Endothelial cell of umbilical vein (primary cell): ENCODE measurements around the gene KRTAP10-10. TPM values are rescaled to one million over a fixed set of nuclear protein-coding genes. Genes with fewer than 3 reads are reported as not detected.
"Not testable (repeated sequence)": the region's sequence is repeated elsewhere in the genome, so short reads cannot be mapped to it uniquely, and the experiment has no call there.

ENCODE experiments used
- BruUV-seq: library from RNA; stranded (reverse); fragments of 400-500 nt; replicated peaks from 2 replicates; lab custom pipeline; 2021; lab: Mats Ljungman, UMichigan
- CTCF ChIA-PET: fragments of 300-600, 350-600 bp; sonication (Branson Sonifier 250); formaldehyde crosslinking; loops from one replicate; lab custom pipeline; 2021; ENCODE audit warnings: antibody characterized with exemption, inconsistent platforms; lab: Charles Lee
- POLR2A ChIA-PET: fragments of 300-600, 350-600 bp; sonication (Branson Sonifier 250); formaldehyde crosslinking; loops from one replicate; lab custom pipeline; 2021; ENCODE audit warnings: antibody characterized with exemption, inconsistent platforms; lab: Charles Lee
- DNase-seq: peaks from one replicate; pipeline ENCODE4 v3.0.0-alpha.2; 2011; ENCODE audit warnings: low read depth, low spot score
- FAIRE-seq: peaks from 2 replicates; lab custom pipeline; 2011; peaks lifted over from hg19 to GRCh38; lab: Jason Lieb, UNC
- H2AFZ ChIP-seq: 2 replicates; pipeline ENCODE4 v1.6.0; 2012; ENCODE audit warnings: low read depth, low read length, control low read depth, inconsistent platforms
- H3K27ac ChIP-seq: 2 replicates; pipeline ENCODE4 v1.5.1; 2011; ENCODE audit warnings: low read depth, mild to moderate bottlenecking, control low read depth, low read length, moderate library complexity; ENCODE audit not compliant: insufficient read depth
- H3K27me3 ChIP-seq, 2 experiments: 2 replicates each; pipeline versions ENCODE4 v1.6.0 to v1.6.1; 2011; ENCODE audit warnings: low read length in 2 of 2, mixed read lengths in 1 of 2; ENCODE audit not compliant: control insufficient read depth in 2 of 2, insufficient read depth in 2 of 2
- H3K36me3 ChIP-seq, 2 experiments: 2 replicates in 1 of 2; 3 replicates in 1 of 2; pipeline ENCODE4 v1.5.1; 2011; ENCODE audit warnings: low read length in 2 of 2, mild to moderate bottlenecking in 1 of 2, moderate library complexity in 1 of 2; ENCODE audit not compliant: control insufficient read depth in 2 of 2, insufficient read depth in 2 of 2; ENCODE audit errors: extremely low read depth in 1 of 2
- H3K4me1 ChIP-seq: 3 replicates; pipeline ENCODE4 v1.5.1; 2011; ENCODE audit warnings: mild to moderate bottlenecking, low read length; ENCODE audit not compliant: control insufficient read depth, insufficient read depth; ENCODE audit errors: extremely low read depth
- H3K4me2 ChIP-seq: 2 replicates; pipeline ENCODE4 v1.6.1; 2011; ENCODE audit warnings: low read length, control low read depth, mixed read lengths; ENCODE audit not compliant: insufficient read depth
- H3K4me3 ChIP-seq, 3 experiments: fragments of 200-600 bp in 1 of 3; sonication (generic), shearing (Covaris generic) in 1 of 3; replicated peaks in 1 of 3; 2 replicates each; pipeline ENCODE4 v1.5.1; 2011 to 2016; ENCODE audit warnings: control low read depth in 3 of 3, low read length in 3 of 3, mild to moderate bottlenecking in 2 of 3, inconsistent platforms in 1 of 3, low read depth in 1 of 3, moderate library complexity in 1 of 3; ENCODE audit not compliant: insufficient read depth in 1 of 3
- H3K79me2 ChIP-seq: 2 replicates; pipeline ENCODE4 v1.6.0; 2012; ENCODE audit warnings: low read length, inconsistent platforms; ENCODE audit not compliant: control insufficient read depth, insufficient read depth
- H3K9ac ChIP-seq: replicated peaks from 2 replicates; pipeline ENCODE3; 2011; ENCODE audit warnings: low read length, control low read depth; ENCODE audit not compliant: insufficient read depth; ENCODE audit errors: extremely low read depth
- H3K9me1 ChIP-seq: replicated peaks from 3 replicates; pipeline ENCODE4 v1.6.0; 2011; ENCODE audit warnings: mild to moderate bottlenecking, low read length; ENCODE audit not compliant: control insufficient read depth, insufficient read depth; ENCODE audit errors: extremely low read depth
- H3K9me3 ChIP-seq: replicated peaks from 2 replicates; pipeline ENCODE4 v1.5.1; 2012; ENCODE audit warnings: low read length, inconsistent platforms; ENCODE audit not compliant: control insufficient read depth, insufficient read depth
- H4K20me1 ChIP-seq: replicated peaks from 2 replicates; pipeline ENCODE3; 2011; ENCODE audit warnings: mild to moderate bottlenecking, low read length; ENCODE audit not compliant: control insufficient read depth, insufficient read depth; ENCODE audit errors: extremely low read depth
- CTCF ChIP-seq, 2 donors: IDR thresholded peaks; 1 replicate in 1 of 2; 2 replicates in 1 of 2; pipeline ENCODE4 v1.5.1; 2011; ENCODE audit warnings: low read length in 2 of 2, mild to moderate bottlenecking in 2 of 2, moderate library complexity in 2 of 2, control low read depth in 1 of 2, inconsistent platforms in 1 of 2, low read depth in 1 of 2; ENCODE audit not compliant: insufficient read depth in 1 of 2; ENCODE audit errors: extremely low read depth in 1 of 2
- EZH2 ChIP-seq: IDR thresholded peaks from 2 replicates; pipeline ENCODE4 v1.6.1; 2012; ENCODE audit warnings: borderline replicate concordance, low read depth, mild to moderate bottlenecking, moderate library complexity, low read length, inconsistent platforms; ENCODE audit not compliant: severe bottlenecking
- FOS ChIP-seq: IDR thresholded peaks from 2 replicates; pipeline ENCODE4 v1.6.1; 2011; ENCODE audit warnings: mild to moderate bottlenecking, low read length, moderate library complexity, borderline replicate concordance; ENCODE audit not compliant: insufficient read depth
- GATA2 ChIP-seq: IDR thresholded peaks from 2 replicates; pipeline ENCODE4 v1.7.0; 2011; ENCODE audit warnings: low read depth, mild to moderate bottlenecking, moderate library complexity, mixed read lengths, low read length; ENCODE audit not compliant: insufficient read length, insufficient read depth
- JUN ChIP-seq: IDR thresholded peaks from 2 replicates; pipeline ENCODE4 v1.6.1; 2011; ENCODE audit warnings: borderline replicate concordance, low read depth; ENCODE audit not compliant: insufficient read length, insufficient read depth
- POLR2A ChIP-seq: IDR thresholded peaks from 2 replicates; pipeline ENCODE4 v1.6.1; 2012; ENCODE audit warnings: low read depth, mild to moderate bottlenecking, control low read depth, low read length
- dilution Hi-C: fragments of 300-500 bp; cut with MboI; formaldehyde crosslinking; loops from one replicate; pipeline ENCODE4 v1.15.0; 2019; ENCODE audit warnings: low sequenced_read_pairs; ENCODE audit not compliant: extremely low pct_ligation_motif_present
- intact Hi-C: fragments of 100-400 bp; cut with micrococcal nuclease; formaldehyde crosslinking; loops from one replicate; pipeline ENCODE4 v1.10.0; 2022
- polyA plus RNA-seq, 4 experiments: library from polyadenylated mRNA; depleted of rRNA in 3 of 4; stranded (reverse) in 3 of 4; unstranded in 1 of 4; fragments of >200 nt; gene quantifications; 2 replicates each; pipeline versions ENCODE4 v1.2.1 to v1.2.3, GENCODE V29; 2011 to 2012; ENCODE audit warnings: missing spikeins in 1 of 4
- total RNA-seq: library from RNA; stranded (reverse); gene quantifications from 2 replicates; pipeline ENCODE4 v1.2.3, GENCODE V29; 2021
- TF ChIP-seq, protein P1 (sequence below): IDR thresholded peaks from 2 replicates; pipeline ENCODE4 v1.6.1; 2011; ENCODE audit not compliant: insufficient read depth, insufficient read length

KRTAP10-10 gene
- total and polyA plus RNA-seq, 2 donors (not counting 3 experiments of a cell fraction or from before 2014, with no cell fraction given), result not detected

DNA sequence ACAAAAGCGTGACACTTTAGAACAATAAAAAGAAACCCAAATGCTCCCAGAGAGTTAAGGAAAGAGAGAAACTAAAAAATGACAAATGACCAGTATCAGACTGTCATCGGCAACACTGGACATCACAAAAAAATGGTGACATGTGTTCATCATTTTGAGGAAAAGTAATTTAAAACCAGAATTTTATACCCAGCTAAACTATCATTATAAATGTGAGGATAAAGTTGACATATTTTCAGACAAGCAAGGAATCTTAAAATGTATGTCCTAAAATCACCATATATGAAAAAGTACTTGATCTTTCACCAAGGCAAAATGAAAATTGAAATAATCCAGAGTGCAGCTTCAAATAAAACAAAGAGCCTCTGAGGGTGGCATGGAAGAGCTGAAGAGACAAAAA, 7.7 kb downstream of the KRTAP10-10 start:
- intact Hi-C loops, result no loop called here
- Histone ChIP-seq H3K9me1 (no peaks in the 10 kb centered on the region), H3K36me3 (no peaks in the 10 kb centered on the region), H3K79me2 (no peaks in the 10 kb centered on the region), H4K20me1 (no peaks in the 10 kb centered on the region), H3K9me3 (no peaks in the 10 kb centered on the region), H3K4me2 (no peak overlapping the region), H3K27me3 (no peaks in the 10 kb centered on the region), H2AFZ (no peak overlapping the region), H3K9ac (no peak overlapping the region), H3K27ac (no peak overlapping the region), H3K4me1 (no peaks in the 10 kb centered on the region), H3K4me3 (no peak overlapping the region)
- FAIRE-seq (no peak), DNase-seq (no peak)
- no TSS peak for BruUV-seq
- TF ChIP-seq CTCF (IDR thresholded peaks at IDR 0.05; ENCODE audit: extremely low read depth in 1 of 2, insufficient read depth in 1 of 2, low read depth in 1 of 2, low read length in 2 of 2) (no peak), POLR2A (no peak), GATA2 (no peak), EZH2 (no peak), JUN (no peak), FOS (no peak)
- TF ChIP-seq, protein P1, sequence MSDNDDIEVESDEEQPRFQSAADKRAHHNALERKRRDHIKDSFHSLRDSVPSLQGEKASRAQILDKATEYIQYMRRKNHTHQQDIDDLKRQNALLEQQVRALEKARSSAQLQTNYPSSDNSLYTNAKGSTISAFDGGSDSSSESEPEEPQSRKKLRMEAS, result no peak
- ChIA-PET CTCF (no interaction called here), POLR2A (no interaction called here)
- dilution Hi-C loops, result no loop called here

DNA sequence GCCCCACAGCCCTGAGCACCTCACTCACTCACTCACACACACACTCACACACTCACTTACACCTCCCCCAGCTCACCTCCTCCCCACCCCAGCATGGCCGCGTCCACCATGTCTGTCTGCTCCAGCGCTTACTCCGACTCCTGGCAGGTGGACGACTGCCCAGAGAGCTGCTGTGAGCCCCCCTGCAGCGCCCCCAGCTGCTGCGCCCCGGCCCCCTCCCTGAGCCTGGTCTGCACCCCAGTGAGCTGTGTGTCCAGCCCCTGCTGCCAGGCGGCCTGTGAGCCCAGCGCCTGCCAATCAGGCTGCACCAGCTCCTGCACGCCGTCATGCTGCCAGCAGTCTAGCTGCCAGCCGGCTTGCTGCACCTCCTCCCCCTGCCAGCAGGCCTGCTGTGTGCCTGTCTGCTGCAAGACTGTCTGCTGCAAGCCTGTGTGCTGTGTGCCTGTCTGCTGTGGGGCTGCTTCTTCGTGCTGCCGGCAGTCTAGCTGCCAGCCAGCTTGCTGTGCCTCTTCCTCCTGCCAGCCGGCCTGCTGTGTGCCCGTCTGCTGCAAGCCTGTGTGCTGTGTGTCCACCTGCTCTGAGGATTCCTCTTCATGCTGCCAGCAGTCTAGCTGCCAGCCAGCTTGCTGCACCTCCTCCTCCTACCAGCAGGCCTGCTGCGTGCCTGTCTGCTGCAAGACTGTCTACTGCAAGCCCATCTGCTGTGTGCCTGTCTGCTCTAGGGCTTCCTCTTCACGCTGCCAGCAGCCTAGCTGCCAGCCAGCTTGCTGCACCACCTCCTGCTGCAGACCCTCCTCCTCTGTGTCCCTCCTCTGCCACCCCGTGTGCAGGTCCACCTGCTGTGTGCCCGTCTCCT, 9.4 kb downstream of the KRTAP10-10 start, which contains the start of gene KRTAP10-11:
Gene KRTAP10-11, plus strand, starts transcription at position 49 of the 856 bp plus-strand sequence. Its CDS starts 45 bp downstream, at position 94.
- H4K20me1 ChIP-seq, H3K79me2 ChIP-seq, H3K27me3 ChIP-seq, CTCF ChIA-PET, dilution Hi-C loops, H2AFZ ChIP-seq, H3K9me3 ChIP-seq, intact Hi-C loops, DNase-seq, FAIRE-seq, H3K4me3 ChIP-seq, H3K4me1 ChIP-seq, H3K9ac ChIP-seq, POLR2A ChIA-PET, BruUV-seq, H3K36me3 ChIP-seq, H3K4me2 ChIP-seq, H3K9me1 ChIP-seq, H3K27ac ChIP-seq: not testable (repeated sequence)
